Measurements from ENCODE around the gene MFNG.

The MFNG gene

GRCh38 chr22:37511395-37512104, 25.4 kb upstream of the MFNG start:
- DNase-seq, result no peak

- no peak for DNase-seq
Measured at GRCh38 chr22:37510091-37510490, 23.9 kb upstream of the MFNG start.

GRCh38 chr22:37509059-37509860, 23.1 kb upstream of the MFNG start:
- DNase-seq, result no peak

- no peak for DNase-seq
Measured at GRCh38 chr22:37508431-37508992, 22.3 kb upstream of the MFNG start.

GRCh38 chr22:37507731-37508130, 21.5 kb upstream of the MFNG start:
- no peak for DNase-seq

GRCh38 chr22:37505989-37506388, 19.8 kb upstream of the MFNG start:
- no peak for DNase-seq

GRCh38 chr22:37505565-37505964, 19.4 kb upstream of the MFNG start:
- no peak for DNase-seq

GRCh38 chr22:37504964-37505363, 18.8 kb upstream of the MFNG start:
- DNase-seq, result no peak

- no peak for DNase-seq
Measured at GRCh38 chr22:37503850-37504249, 17.7 kb upstream of the MFNG start.

- no peak for DNase-seq
Measured at GRCh38 chr22:37503183-37503683, 17.0 kb upstream of the MFNG start.

- DNase-seq, result no peak
Measured at GRCh38 chr22:37502342-37503182, 16.4 kb upstream of the MFNG start.

GRCh38 chr22:37501610-37502341, 15.6 kb upstream of the MFNG start:
- peak in 1 of 2 experiments; percentile 12 for DNase-seq

GRCh38 chr22:37500745-37501609, 14.8 kb upstream of the MFNG start:
- no peak for DNase-seq

- DNase-seq, result no peak
Measured at GRCh38 chr22:37499789-37500540, 13.8 kb upstream of the MFNG start.

- DNase-seq, result no peak
Measured at GRCh38 chr22:37499027-37499707, 13.0 kb upstream of the MFNG start.

GRCh38 chr22:37498289-37498909, 12.2 kb upstream of the MFNG start:
- no peak for DNase-seq

GRCh38 chr22:37497062-37497599, 10.9 kb upstream of the MFNG start:
- DNase-seq, result peak; percentile 44 to 74

GRCh38 chr22:37496651-37497050, 10.5 kb upstream of the MFNG start:
- DNase-seq, result no peak

- DNase-seq, result no peak
Measured at GRCh38 chr22:37493979-37494378, 7.8 kb upstream of the MFNG start.
